ENCODE data around the gene ZNF609.

ZNF609 gene

GRCh38 chr15:64527263-64527984, 67.0 kb downstream of the ZNF609 start:
- CTCF ChIA-PET: no interaction called here

GRCh38 chr15:64528871-64529270, 68.5 kb downstream of the ZNF609 start:
- POLR2A ChIA-PET (ENCODE audit: low non-redundant PET): no interaction called here
- CTCF ChIA-PET: interaction anchor here (0.7 kb wide), 1 partner anchor 94 kb away, joined by 4 read pairs; no protein-coding TSS in a partner anchor
- no peak overlapping the region for H3K27ac ChIP-seq
- DNase-seq (ENCODE audit: low spot score): no peak
- TF ChIP-seq CTCF (conservative IDR thresholded peaks at IDR 0.05; ENCODE audit: low read depth): no peak

More at GRCh38 chr15:64527263-64527984, 67.0 kb downstream of the ZNF609 start:
- no peak overlapping the region for H3K27ac ChIP-seq
- POLR2A ChIA-PET (ENCODE audit: low non-redundant PET): no interaction called here
- peak; percentile 36 for DNase-seq (ENCODE audit: low spot score)
- no peak for TF ChIP-seq CTCF (conservative IDR thresholded peaks at IDR 0.05; ENCODE audit: low read depth)

GRCh38 chr15:64530472-64530871, 70.1 kb downstream of the ZNF609 start:
- no peak overlapping the region for H3K27ac ChIP-seq
- POLR2A ChIA-PET (ENCODE audit: low non-redundant PET): no interaction called here
- CTCF ChIA-PET: interaction anchor here (0.6 kb wide), 1 partner anchor 106 kb away, joined by 3 read pairs; no protein-coding TSS in a partner anchor
- TF ChIP-seq CTCF (conservative IDR thresholded peaks at IDR 0.05; ENCODE audit: low read depth): no peak
- DNase-seq (ENCODE audit: low spot score): no peak

DNA sequence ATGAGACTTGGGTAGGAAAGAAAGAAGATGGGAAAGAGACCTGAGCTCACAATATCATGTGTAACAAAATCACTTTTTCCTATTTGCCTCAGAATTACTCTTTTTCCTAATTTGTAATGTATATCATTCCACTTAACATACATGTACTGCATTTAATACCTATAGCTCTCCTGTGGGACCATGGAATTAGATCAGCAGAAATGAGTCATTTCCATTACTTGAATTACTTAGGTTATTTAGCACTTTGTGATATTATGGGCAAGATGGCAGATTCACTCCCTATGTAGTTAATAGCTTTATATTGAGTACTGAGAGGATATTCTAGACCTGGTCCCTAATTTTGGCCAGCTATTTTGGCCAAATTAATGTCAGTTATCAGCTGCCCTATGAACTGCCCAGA, 70.5 kb downstream of the ZNF609 start:
- DNase-seq (ENCODE audit: low spot score): no peak
- ChIA-PET CTCF (interaction anchor here (0.6 kb wide), 1 partner anchor 107 kb away, joined by 3 read pairs; no protein-coding TSS in a partner anchor), POLR2A (ENCODE audit: low non-redundant PET) (no interaction called here)
- no peak overlapping the region for H3K27ac ChIP-seq
- no peak for TF ChIP-seq CTCF (conservative IDR thresholded peaks at IDR 0.05; ENCODE audit: low read depth)

GRCh38 chr15:64532521-64533315, 72.3 kb downstream of the ZNF609 start:
- ChIA-PET CTCF (no interaction called here), POLR2A (ENCODE audit: low non-redundant PET) (no interaction called here)
- no peak for DNase-seq (ENCODE audit: low spot score)
- H3K27ac ChIP-seq: no peak overlapping the region
- no peak for TF ChIP-seq CTCF (conservative IDR thresholded peaks at IDR 0.05; ENCODE audit: low read depth)

DNA sequence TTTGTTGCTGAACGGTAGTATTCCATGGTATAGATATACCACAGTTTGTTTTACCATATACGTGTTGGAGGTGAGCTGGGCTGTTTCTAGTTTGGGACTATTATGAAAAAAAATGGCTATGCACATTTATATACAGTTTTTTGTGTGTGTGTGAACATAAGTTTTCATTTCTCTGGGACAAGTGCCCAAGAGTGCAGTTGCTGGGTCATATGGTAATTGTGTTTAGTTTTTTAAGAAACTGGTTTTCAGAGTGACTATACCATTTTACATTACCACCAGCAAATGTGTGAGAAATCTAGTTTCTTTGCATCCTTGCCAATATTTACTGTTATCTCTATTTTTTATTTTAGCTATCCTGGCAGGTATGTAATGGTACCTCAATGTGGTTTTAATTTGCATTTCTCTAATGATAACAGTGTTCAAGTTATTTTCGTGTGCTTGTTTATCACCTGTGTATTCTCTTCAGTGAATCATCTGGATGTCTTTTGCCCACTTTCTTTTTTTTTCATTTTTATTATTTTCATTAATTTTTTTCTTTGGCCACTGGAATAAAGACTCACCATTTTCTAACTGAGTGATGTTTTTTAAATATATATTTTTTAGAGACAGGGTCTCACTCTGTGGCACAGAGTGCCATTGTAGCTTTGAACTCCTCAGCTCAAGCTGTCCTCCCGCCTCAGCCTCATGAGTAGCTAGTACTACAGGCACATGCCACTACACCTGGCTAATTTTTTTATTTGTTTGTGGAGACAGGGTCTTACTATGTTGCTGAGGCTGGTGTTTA, 75.3 kb downstream of the ZNF609 start:
- no peak for TF ChIP-seq CTCF (conservative IDR thresholded peaks at IDR 0.05; ENCODE audit: low read depth)
- no peak for DNase-seq (ENCODE audit: low spot score)
- ChIA-PET CTCF (interaction anchor here (0.6 kb wide), 1 partner anchor 180 kb away, joined by 4 read pairs; no protein-coding TSS in a partner anchor), POLR2A (ENCODE audit: low non-redundant PET) (no interaction called here)
- peak overlapping the region; percentile 78 for H3K27ac ChIP-seq

Measured in RWPE1 (cell line).